HCT116 (cell line): ENCODE measurements around the gene ANGEL1. TPM values are rescaled to one million over a fixed set of nuclear protein-coding genes. Genes with fewer than 3 reads are reported as not detected.

Source experiments
- ATAC-seq: fragments of 200-7000 bp; cut with Tn5 transposase; 2 replicates; pipeline ENCODE4 v1.9.1; 2020; ENCODE audit warnings: mild to moderate bottlenecking, moderate library complexity
- BruUV-seq: library from RNA; stranded (reverse); fragments of 400-500 nt; replicated peaks from 2 replicates; lab custom pipeline; 2021; lab: Mats Ljungman, UMichigan
- CTCF ChIA-PET: fragments of 300-600 bp; sonication (Branson Sonifier 250); formaldehyde crosslinking; loops from one replicate; lab custom pipeline; 2021; ENCODE audit warnings: antibody characterized with exemption; lab: Charles Lee
- POLR2A ChIA-PET: fragments of 300-600, 350-600 bp; sonication (Branson Sonifier 250); formaldehyde crosslinking; loops from one replicate; lab custom pipeline; 2021; ENCODE audit warnings: antibody characterized with exemption; lab: Charles Lee
- RAD21 ChIA-PET, 2 experiments: fragments of 300-600 bp; sonication (Branson Sonifier 250); formaldehyde crosslinking; loops; one replicate each; lab custom pipeline; 2023; ENCODE audit warnings: low total read pairs in 2 of 2; ENCODE audit not compliant: uncharacterized antibody in 2 of 2, unreplicated experiment in 2 of 2, low non-redundant PET in 1 of 2; lab: Charles Lee
- DNase-seq: peaks from one replicate; pipeline ENCODE4 v3.0.0-alpha.2; 2010; ENCODE audit warnings: low read depth, low spot score
- H2AFZ ChIP-seq: fragments of 200-600 bp; shearing (Covaris generic), sonication (generic); 2 replicates; pipeline ENCODE4 v1.6.1; 2017; ENCODE audit warnings: low read depth, mixed run types, mixed read lengths, antibody characterized with exemption, low read length; ENCODE audit not compliant: poor library complexity, severe bottlenecking
- H3K27ac ChIP-seq: 2 replicates; pipeline ENCODE4 v1.5.1; 2012; ENCODE audit warnings: low read depth, low read length
- H3K27me3 ChIP-seq: fragments of 200-600 bp; sonication (generic); 2 replicates; pipeline ENCODE4 v1.6.1; 2016; ENCODE audit warnings: mixed run types, low read length, mixed read lengths; ENCODE audit not compliant: insufficient read depth
- H3K36me3 ChIP-seq, 2 experiments: fragments of 200-500 bp in 1 of 2; fragments of 200-600 bp in 1 of 2; sonication (Bioruptor generic) in 1 of 2; sonication (generic) in 1 of 2; 2 replicates each; pipeline versions ENCODE4 v1.5.1 to v1.6.1; 2014 to 2016; ENCODE audit warnings: low read length in 2 of 2, inconsistent platforms in 1 of 2, mixed read lengths in 1 of 2, mixed run types in 1 of 2; ENCODE audit not compliant: insufficient read depth in 2 of 2, control insufficient read depth in 1 of 2
- H3K4me1 ChIP-seq, 2 experiments: fragments of 200-600 bp in 1 of 2; sonication (generic) in 1 of 2; 2 replicates each; pipeline versions ENCODE4 v1.5.1 to v1.6.1; 2012 to 2017; ENCODE audit warnings: low read length in 2 of 2, inconsistent platforms in 1 of 2, mild to moderate bottlenecking in 1 of 2, mixed read lengths in 1 of 2, mixed run types in 1 of 2, moderate library complexity in 1 of 2; ENCODE audit not compliant: insufficient read depth in 2 of 2, control insufficient read depth in 1 of 2
- H3K4me2 ChIP-seq: fragments of 200-600 bp; sonication (generic); 2 replicates; pipeline ENCODE4 v1.6.1; 2017; ENCODE audit warnings: mixed run types, low read length, mixed read lengths
- H3K4me3 ChIP-seq, 2 experiments: fragments of 200-600 bp in 1 of 2; sonication (generic) in 1 of 2; replicated peaks in 1 of 2; 2 replicates each; pipeline ENCODE4 v1.5.1; 2011 to 2016; ENCODE audit warnings: low read length in 2 of 2, control low read depth in 1 of 2, low read depth in 1 of 2, mild to moderate bottlenecking in 1 of 2, mixed read lengths in 1 of 2, mixed run types in 1 of 2
- H3K79me2 ChIP-seq: fragments of 200-600 bp; sonication (generic); 2 replicates; pipeline ENCODE4 v1.6.1; 2017; ENCODE audit warnings: mild to moderate bottlenecking, mixed run types, low read length, moderate library complexity, mixed read lengths; ENCODE audit not compliant: insufficient read depth
- H3K9ac ChIP-seq: fragments of 200-600 bp; sonication (generic); 2 replicates; pipeline ENCODE4 v1.6.1; 2016; ENCODE audit warnings: low read length, mixed read lengths
- H3K9me2 ChIP-seq: fragments of 200-600 bp; sonication (generic), shearing (Covaris generic); 2 replicates; pipeline ENCODE4 v1.6.1; 2017; ENCODE audit warnings: mixed run types, mild to moderate bottlenecking, moderate library complexity; ENCODE audit not compliant: insufficient read depth
- H3K9me3 ChIP-seq, 2 experiments: fragments of 200-500 bp in 1 of 2; fragments of 200-600 bp in 1 of 2; sonication (Bioruptor generic) in 1 of 2; sonication (generic) in 1 of 2; 2 replicates each; pipeline ENCODE4 v1.6.1; 2014 to 2017; ENCODE audit warnings: low read length in 2 of 2, mixed read lengths in 2 of 2, inconsistent platforms in 1 of 2, low read depth in 1 of 2, mild to moderate bottlenecking in 1 of 2, mixed run types in 1 of 2, moderate library complexity in 1 of 2; ENCODE audit not compliant: control insufficient read depth in 1 of 2, insufficient read depth in 1 of 2
- H4K20me1 ChIP-seq: fragments of 200-600 bp; sonication (generic), shearing (Covaris generic); 2 replicates; pipeline ENCODE4 v1.6.1; 2017; ENCODE audit warnings: mixed run types, mild to moderate bottlenecking, moderate library complexity; ENCODE audit not compliant: insufficient read depth
- CBX3 ChIP-seq: IDR thresholded peaks from 2 replicates; pipeline ENCODE4 v1.6.1; 2012; ENCODE audit warnings: low read depth
- EGR1 ChIP-seq: IDR thresholded peaks from 2 replicates; pipeline ENCODE4 v1.6.1; 2012; ENCODE audit warnings: low read depth
- EZH2 ChIP-seq: fragments of 200-600 bp; sonication (generic); IDR thresholded peaks from 2 replicates; pipeline ENCODE4 v1.6.1; 2017; ENCODE audit warnings: antibody characterized with exemption, mixed run types
- FOSL1 ChIP-seq: IDR thresholded peaks from 2 replicates; pipeline ENCODE4 v1.6.1; 2012; ENCODE audit warnings: low read depth
- JUND ChIP-seq: IDR thresholded peaks from 2 replicates; pipeline ENCODE4 v1.6.1; 2012
- POLR2A ChIP-seq: IDR thresholded peaks from 2 replicates; pipeline ENCODE4 v1.7.0; 2011; ENCODE audit warnings: borderline replicate concordance; ENCODE audit not compliant: insufficient read depth, insufficient read length; ENCODE audit errors: extremely low read depth
- RAD21 ChIP-seq: IDR thresholded peaks from 2 replicates; pipeline ENCODE4 v1.6.1; 2012; ENCODE audit warnings: low read depth, mild to moderate bottlenecking
- SRF ChIP-seq: IDR thresholded peaks from 2 replicates; pipeline ENCODE4 v1.6.1; 2012; ENCODE audit warnings: low read depth
- TCF7L2 ChIP-seq: IDR thresholded peaks from 2 replicates; pipeline ENCODE4 v1.7.0; 2011; ENCODE audit warnings: borderline replicate concordance, inconsistent platforms; ENCODE audit not compliant: insufficient read depth, insufficient read length; ENCODE audit errors: extremely low read depth
- ZFX ChIP-seq: fragments of 450-650 bp; IDR thresholded peaks from 2 replicates; pipeline ENCODE4 v1.6.1; 2017
- intact Hi-C: fragments of 100-400 bp; cut with micrococcal nuclease; formaldehyde crosslinking; loops from 2 replicates; pipeline ENCODE4 v1.10.0; 2022
- total RNA-seq: library from RNA; stranded (reverse); gene quantifications from one replicate; pipeline ENCODE4 v1.2.1, GENCODE V29; 2021; ENCODE audit not compliant: unreplicated experiment
- TF ChIP-seq, protein P1 (sequence below): IDR thresholded peaks from 2 replicates; pipeline ENCODE4 v1.6.1; 2012
- TF ChIP-seq, protein P2 (sequence below): IDR thresholded peaks from 2 replicates; pipeline ENCODE4 v1.6.1; 2012; ENCODE audit warnings: low read depth
- TF ChIP-seq, protein P3 (sequence below): IDR thresholded peaks from 2 replicates; pipeline ENCODE4 v1.6.1; 2011; ENCODE audit warnings: mild to moderate bottlenecking, low read length, moderate library complexity; ENCODE audit not compliant: insufficient replicate concordance; ENCODE audit errors: extremely low read depth

ANGEL1 gene
- total RNA-seq, 1 experiment from 2014 or later = 20.6 TPM

- ChIA-PET POLR2A (no interaction called here), CTCF (no interaction called here), RAD21 (no interaction called here)
- Histone ChIP-seq H3K4me3 (no peak overlapping the region), H4K20me1 (no peaks in the 10 kb centered on the region), H3K36me3 (no peaks in the 10 kb centered on the region), H3K79me2 (no peaks in the 10 kb centered on the region), H3K9me3 (no peaks in the 10 kb centered on the region), H3K9ac (no peak overlapping the region), H3K4me1 (no peaks in the 10 kb centered on the region), H3K9me2 (no peaks in the 10 kb centered on the region), H3K4me2 (no peak overlapping the region), H2AFZ (no peak overlapping the region), H3K27ac (no peak overlapping the region), H3K27me3 (no peaks in the 10 kb centered on the region)
- intact Hi-C loops = no loop called here
- no peak for DNase-seq
- ATAC-seq = no peak
- TF ChIP-seq FOSL1 (no peak), CBX3 (no peak), EGR1 (no peak), TCF7L2 (no peak), EZH2 (no peak), ZFX (no peak), SRF (no peak), RAD21 (no peak), POLR2A (no peak), JUND (no peak)
- TF ChIP-seq, protein P1, sequence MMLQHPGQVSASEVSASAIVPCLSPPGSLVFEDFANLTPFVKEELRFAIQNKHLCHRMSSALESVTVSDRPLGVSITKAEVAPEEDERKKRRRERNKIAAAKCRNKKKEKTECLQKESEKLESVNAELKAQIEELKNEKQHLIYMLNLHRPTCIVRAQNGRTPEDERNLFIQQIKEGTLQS = no peak
- TF ChIP-seq, protein P2, sequence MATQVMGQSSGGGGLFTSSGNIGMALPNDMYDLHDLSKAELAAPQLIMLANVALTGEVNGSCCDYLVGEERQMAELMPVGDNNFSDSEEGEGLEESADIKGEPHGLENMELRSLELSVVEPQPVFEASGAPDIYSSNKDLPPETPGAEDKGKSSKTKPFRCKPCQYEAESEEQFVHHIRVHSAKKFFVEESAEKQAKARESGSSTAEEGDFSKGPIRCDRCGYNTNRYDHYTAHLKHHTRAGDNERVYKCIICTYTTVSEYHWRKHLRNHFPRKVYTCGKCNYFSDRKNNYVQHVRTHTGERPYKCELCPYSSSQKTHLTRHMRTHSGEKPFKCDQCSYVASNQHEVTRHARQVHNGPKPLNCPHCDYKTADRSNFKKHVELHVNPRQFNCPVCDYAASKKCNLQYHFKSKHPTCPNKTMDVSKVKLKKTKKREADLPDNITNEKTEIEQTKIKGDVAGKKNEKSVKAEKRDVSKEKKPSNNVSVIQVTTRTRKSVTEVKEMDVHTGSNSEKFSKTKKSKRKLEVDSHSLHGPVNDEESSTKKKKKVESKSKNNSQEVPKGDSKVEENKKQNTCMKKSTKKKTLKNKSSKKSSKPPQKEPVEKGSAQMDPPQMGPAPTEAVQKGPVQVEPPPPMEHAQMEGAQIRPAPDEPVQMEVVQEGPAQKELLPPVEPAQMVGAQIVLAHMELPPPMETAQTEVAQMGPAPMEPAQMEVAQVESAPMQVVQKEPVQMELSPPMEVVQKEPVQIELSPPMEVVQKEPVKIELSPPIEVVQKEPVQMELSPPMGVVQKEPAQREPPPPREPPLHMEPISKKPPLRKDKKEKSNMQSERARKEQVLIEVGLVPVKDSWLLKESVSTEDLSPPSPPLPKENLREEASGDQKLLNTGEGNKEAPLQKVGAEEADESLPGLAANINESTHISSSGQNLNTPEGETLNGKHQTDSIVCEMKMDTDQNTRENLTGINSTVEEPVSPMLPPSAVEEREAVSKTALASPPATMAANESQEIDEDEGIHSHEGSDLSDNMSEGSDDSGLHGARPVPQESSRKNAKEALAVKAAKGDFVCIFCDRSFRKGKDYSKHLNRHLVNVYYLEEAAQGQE = no peak
- TF ChIP-seq, protein P3, sequence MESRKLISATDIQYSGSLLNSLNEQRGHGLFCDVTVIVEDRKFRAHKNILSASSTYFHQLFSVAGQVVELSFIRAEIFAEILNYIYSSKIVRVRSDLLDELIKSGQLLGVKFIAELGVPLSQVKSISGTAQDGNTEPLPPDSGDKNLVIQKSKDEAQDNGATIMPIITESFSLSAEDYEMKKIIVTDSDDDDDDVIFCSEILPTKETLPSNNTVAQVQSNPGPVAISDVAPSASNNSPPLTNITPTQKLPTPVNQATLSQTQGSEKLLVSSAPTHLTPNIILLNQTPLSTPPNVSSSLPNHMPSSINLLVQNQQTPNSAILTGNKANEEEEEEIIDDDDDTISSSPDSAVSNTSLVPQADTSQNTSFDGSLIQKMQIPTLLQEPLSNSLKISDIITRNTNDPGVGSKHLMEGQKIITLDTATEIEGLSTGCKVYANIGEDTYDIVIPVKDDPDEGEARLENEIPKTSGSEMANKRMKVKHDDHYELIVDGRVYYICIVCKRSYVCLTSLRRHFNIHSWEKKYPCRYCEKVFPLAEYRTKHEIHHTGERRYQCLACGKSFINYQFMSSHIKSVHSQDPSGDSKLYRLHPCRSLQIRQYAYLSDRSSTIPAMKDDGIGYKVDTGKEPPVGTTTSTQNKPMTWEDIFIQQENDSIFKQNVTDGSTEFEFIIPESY = no peak
- BruUV-seq = no TSS peak
Observed at GRCh38 chr14:76832503-76832988, 19.9 kb upstream of the ANGEL1 start.
